ENCODE results near the gene DGKB. TPM values are rescaled to one million over a fixed set of nuclear protein-coding genes. Genes with fewer than 3 reads are reported as not detected.

DGKB gene
- total RNA-seq, 4 donors from 2014 or later = 0.07 to 0.95 (median 0.34) TPM

DNA sequence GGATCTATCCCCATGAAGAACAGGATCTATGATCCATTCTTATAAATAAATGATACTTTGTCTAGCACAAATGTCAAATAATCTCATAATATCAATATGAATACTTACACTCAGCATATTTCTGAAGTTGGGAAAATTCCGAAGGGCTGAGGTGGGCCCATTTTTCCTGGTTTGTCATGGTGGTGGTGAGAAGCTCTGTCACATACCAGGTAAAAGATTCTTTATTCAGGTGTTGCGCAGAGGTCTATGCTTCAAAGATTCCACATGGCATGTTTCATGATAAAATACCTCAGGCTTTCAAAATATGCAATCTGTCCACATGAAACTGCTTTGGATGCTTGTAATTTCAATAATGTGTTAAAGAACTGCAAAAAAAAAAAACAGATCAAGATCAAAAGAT is 61.5 kb downstream of the DGKB start:
- Histone ChIP-seq H3K36me3 (no peaks in the 10 kb centered on the region), H3K27ac (no peak overlapping the region), H3K9me3 (no peaks in the 10 kb centered on the region), H3K27me3 (no peaks in the 10 kb centered on the region), H3K4me1 (peaks cover 1 to 15% of the 10 kb centered on the region in 2 donors), H3K4me3 (no peak overlapping the region)
- in situ Hi-C loops (cut with MboI; ENCODE audit: low sequenced_read_pairs in 4 of 4) (no loop called here), intact Hi-C loops (cut with DNase I; ENCODE audit: low total_unique reads) (no loop called here)
- DNase-seq (no peak), ATAC-seq (no peak)
- TF ChIP-seq, protein P1, sequence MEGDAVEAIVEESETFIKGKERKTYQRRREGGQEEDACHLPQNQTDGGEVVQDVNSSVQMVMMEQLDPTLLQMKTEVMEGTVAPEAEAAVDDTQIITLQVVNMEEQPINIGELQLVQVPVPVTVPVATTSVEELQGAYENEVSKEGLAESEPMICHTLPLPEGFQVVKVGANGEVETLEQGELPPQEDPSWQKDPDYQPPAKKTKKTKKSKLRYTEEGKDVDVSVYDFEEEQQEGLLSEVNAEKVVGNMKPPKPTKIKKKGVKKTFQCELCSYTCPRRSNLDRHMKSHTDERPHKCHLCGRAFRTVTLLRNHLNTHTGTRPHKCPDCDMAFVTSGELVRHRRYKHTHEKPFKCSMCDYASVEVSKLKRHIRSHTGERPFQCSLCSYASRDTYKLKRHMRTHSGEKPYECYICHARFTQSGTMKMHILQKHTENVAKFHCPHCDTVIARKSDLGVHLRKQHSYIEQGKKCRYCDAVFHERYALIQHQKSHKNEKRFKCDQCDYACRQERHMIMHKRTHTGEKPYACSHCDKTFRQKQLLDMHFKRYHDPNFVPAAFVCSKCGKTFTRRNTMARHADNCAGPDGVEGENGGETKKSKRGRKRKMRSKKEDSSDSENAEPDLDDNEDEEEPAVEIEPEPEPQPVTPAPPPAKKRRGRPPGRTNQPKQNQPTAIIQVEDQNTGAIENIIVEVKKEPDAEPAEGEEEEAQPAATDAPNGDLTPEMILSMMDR (IDR thresholded peaks at IDR 0.05 in 4 of 5, conservative IDR thresholded peaks at IDR 0.05 in 1 of 5) = no peak
- no peak for TF ChIP-seq POLR2A (IDR thresholded peaks at IDR 0.05)

DNA sequence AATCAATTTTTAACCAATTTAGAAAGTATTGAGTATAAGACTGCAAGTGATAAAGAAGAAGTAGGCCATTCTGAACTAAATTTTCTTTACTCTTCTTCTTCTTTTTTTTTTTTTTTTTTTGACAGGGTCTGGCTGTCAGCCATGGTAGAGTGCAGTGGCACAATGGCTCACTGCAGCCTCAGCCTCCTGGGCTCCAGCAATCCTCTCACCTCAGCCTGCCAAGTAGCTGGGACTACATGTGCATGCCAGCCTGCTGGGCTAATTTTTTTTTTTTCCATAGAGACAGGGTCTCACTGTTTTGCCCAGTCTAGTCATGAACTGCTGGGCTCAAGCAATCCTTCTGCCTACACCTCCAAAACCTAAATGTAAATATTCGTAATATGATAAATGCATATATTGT is 63.2 kb downstream of the DGKB start:
- TF ChIP-seq, protein P1 (IDR thresholded peaks at IDR 0.05 in 4 of 5, conservative IDR thresholded peaks at IDR 0.05 in 1 of 5) = no peak
- TF ChIP-seq POLR2A (IDR thresholded peaks at IDR 0.05) = no peak
- intact Hi-C loops (cut with DNase I; ENCODE audit: low total_unique reads) = no loop called here
- ATAC-seq = no peak

DNA sequence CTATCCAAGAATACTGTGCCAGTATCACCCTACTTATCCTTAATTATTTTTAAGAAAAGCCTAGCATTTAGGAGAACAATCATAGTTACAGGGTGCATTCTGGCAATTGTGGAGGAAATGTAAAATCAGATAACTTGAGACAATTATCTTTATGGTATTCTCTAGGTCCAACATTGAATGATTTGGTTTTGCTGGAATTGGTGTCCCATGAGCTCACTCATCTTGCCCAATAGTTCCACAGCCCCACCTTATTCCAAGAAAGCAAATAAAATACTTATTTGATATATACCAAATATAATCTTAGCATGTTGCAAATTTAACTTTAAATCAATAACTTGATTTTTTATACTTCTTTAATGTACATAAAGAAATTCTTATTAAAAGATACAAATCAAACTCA is 65.3 kb downstream of the DGKB start:
- Histone ChIP-seq H3K27me3 (no peaks in the 10 kb centered on the region), H3K4me1 (peaks cover 26 to 40% of the 10 kb centered on the region in 2 donors), H3K36me3 (no peaks in the 10 kb centered on the region), H3K9me3 (no peaks in the 10 kb centered on the region), H3K27ac (peak overlapping the region; percentile 80 to 95 (median 92)), H3K4me3 (peak overlapping the region in 1 of 4 donors; percentile 28)
- DNase-seq (no peak), ATAC-seq (no peak)
- intact Hi-C loops (cut with DNase I; ENCODE audit: low total_unique reads) (no loop called here), in situ Hi-C loops (cut with MboI; ENCODE audit: low sequenced_read_pairs in 4 of 4) (no loop called here)
- TF ChIP-seq POLR2A (IDR thresholded peaks at IDR 0.05) = no peak
- TF ChIP-seq, protein P1 (IDR thresholded peaks at IDR 0.05 in 4 of 5, conservative IDR thresholded peaks at IDR 0.05 in 1 of 5) = no peak

More for the DNA sequence above, 63.2 kb downstream of the DGKB start:
- no peak overlapping the region for H3K27ac ChIP-seq
- no peaks in the 10 kb centered on the region for H3K27me3 ChIP-seq
- H3K9me3 ChIP-seq = no peaks in the 10 kb centered on the region
- no peak overlapping the region for H3K4me3 ChIP-seq
- in situ Hi-C loops (cut with MboI; ENCODE audit: low sequenced_read_pairs in 4 of 4) = no loop called here
- H3K4me1 ChIP-seq = peaks cover 19 to 31% of the 10 kb centered on the region in 2 donors
- DNase-seq = peak in 1 of 2 donors; percentile 15
- no peaks in the 10 kb centered on the region for H3K36me3 ChIP-seq

DNA sequence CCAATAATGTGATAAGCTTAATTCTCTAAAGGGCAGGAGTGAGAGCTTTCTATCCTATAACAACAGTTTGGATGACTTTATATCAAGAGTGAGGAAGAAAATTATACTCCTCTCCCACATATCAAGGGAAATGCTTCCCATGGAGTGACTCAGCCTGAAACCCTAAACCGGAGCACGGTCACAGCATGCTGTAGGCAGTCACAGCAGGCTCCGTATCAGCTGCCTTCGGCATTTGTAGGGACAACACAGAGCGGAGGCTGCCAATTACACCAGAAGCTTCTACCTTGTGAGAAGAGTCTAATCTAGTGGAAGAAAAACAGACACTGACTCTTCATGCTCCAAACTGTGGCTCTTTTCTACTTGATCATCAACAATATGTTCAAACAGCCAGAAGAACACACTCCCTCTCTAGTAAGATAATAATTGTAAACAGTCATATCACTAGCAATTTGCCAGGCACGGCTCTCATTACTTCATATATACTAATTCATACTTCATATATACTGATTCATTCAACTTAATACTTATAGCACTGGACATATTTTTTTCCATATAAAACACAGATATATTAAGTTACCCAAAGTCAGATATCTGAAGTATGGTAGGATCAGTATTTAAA is 65.9 kb downstream of the DGKB start:
- H3K4me3 ChIP-seq = peak overlapping the region; percentile 5 to 28 (median 24)
- intact Hi-C loops (cut with DNase I; ENCODE audit: low total_unique reads) = loop anchor here (1.0 kb wide), 1 partner anchor 75 kb away; no protein-coding TSS in a partner anchor
- no peaks in the 10 kb centered on the region for H3K27me3 ChIP-seq
- peak overlapping the region; percentile 80 to 95 (median 92) for H3K27ac ChIP-seq
- ATAC-seq (peak; percentile 89 to 91), DNase-seq (peak; percentile 92 to 94)
- H3K4me1 ChIP-seq = peaks cover 26 to 40% of the 10 kb centered on the region in 2 donors
- peak in 1 of 2 donors; percentile 55 for TF ChIP-seq POLR2A (IDR thresholded peaks at IDR 0.05)
- TF ChIP-seq, protein P1 (IDR thresholded peaks at IDR 0.05 in 4 of 5, conservative IDR thresholded peaks at IDR 0.05 in 1 of 5) = no peak
- H3K36me3 ChIP-seq = no peaks in the 10 kb centered on the region
- in situ Hi-C loops (cut with MboI; ENCODE audit: low sequenced_read_pairs in 4 of 4) = no loop called here
- no peaks in the 10 kb centered on the region for H3K9me3 ChIP-seq
